Aorta (tissue), 5 donors: Measurements from ENCODE around the gene AKAP6. TPM values are rescaled to one million over a fixed set of nuclear protein-coding genes. Genes with fewer than 3 reads are reported as not detected.

Source experiments
- ATAC-seq: fragments of 200-7000 bp; cut with Tn5 transposase; one replicate; pipeline ENCODE4 v1.9.1; 2022; ENCODE audit warnings: moderate library complexity; ENCODE audit not compliant: low FRiP score
- DNase-seq, 2 donors: peaks; one replicate each; pipeline ENCODE4 v3.0.0-alpha.2; 2020
- H3K27ac ChIP-seq, 2 donors: one replicate each; pipeline ENCODE4 v1.5.1; 2013; ENCODE audit warnings: low read length in 2 of 2, mild to moderate bottlenecking in 2 of 2, moderate library complexity in 2 of 2, control low read depth in 1 of 2, inconsistent platforms in 1 of 2, low read depth in 1 of 2
- H3K27me3 ChIP-seq, 2 donors: one replicate each; pipeline ENCODE4 v1.6.1; 2013; ENCODE audit warnings: control low read depth in 1 of 2, low read length in 1 of 2, mild to moderate bottlenecking in 1 of 2, moderate library complexity in 1 of 2; ENCODE audit not compliant: insufficient read depth in 2 of 2, control insufficient read depth in 1 of 2
- H3K36me3 ChIP-seq, 2 donors: one replicate each; pipeline ENCODE4 v1.6.1; 2013; ENCODE audit warnings: control low read depth in 1 of 2, low read length in 1 of 2, mild to moderate bottlenecking in 1 of 2; ENCODE audit not compliant: insufficient read depth in 2 of 2, control insufficient read depth in 1 of 2
- H3K4me1 ChIP-seq, 2 donors: one replicate each; pipeline ENCODE4 v1.6.1; 2013; ENCODE audit warnings: low read length in 2 of 2, control low read depth in 1 of 2, mild to moderate bottlenecking in 1 of 2, moderate library complexity in 1 of 2; ENCODE audit not compliant: insufficient read depth in 2 of 2, control insufficient read depth in 1 of 2
- H3K4me3 ChIP-seq, 2 donors: one replicate each; pipeline ENCODE4 v1.5.1; 2013; ENCODE audit warnings: low read length in 2 of 2, control low read depth in 1 of 2, mild to moderate bottlenecking in 1 of 2
- H3K9me3 ChIP-seq: one replicate; pipeline ENCODE4 v1.6.1; 2013; ENCODE audit warnings: mild to moderate bottlenecking, low read length; ENCODE audit not compliant: control insufficient read depth
- WGBS, 2 donors: extraction: QIAGEN DNeasy Blood & Tissue Kit; methylation state at CpG; one replicate each; pipeline ENCODE4 v1.1.7; 2013; 5-methylcytosine and 5-hydroxymethylcytosine counted together
- intact Hi-C, 2 donors: fragments of 100-400 bp; cut with DNase I; formaldehyde crosslinking; loops; one replicate each; pipeline versions ENCODE4 v1.14.2 to v1.15.0; 2022
- polyA plus RNA-seq, 2 donors: library from polyadenylated mRNA; stranded (reverse); fragments of 200-250 nt; gene quantifications; one replicate each; pipeline ENCODE4 v1.2.3, GENCODE V29; 2013
- total RNA-seq, 2 donors: library from RNA; stranded (reverse); fragmentation: NEBNext Ultra II Directional; extraction: Animal tissue kit (Norgen Biotek cat#: 25700); gene quantifications; one replicate each; pipeline ENCODE4 v1.2.1, GENCODE V29; 2021
- donor health status: healthy with polysubstance abuse.
- donor health status: Bipolar disorder and iron deficiency.
- donor health status: DM: no; HTN: no; CAD: no.
- donor health status: DM: no; HTN: no; CAD: no.
- donor health status: DM: yes; HTN: yes; CAD: no.

Gene AKAP6
- total and polyA plus RNA-seq, 4 donors = 7.4 to 211 (median 46.6) TPM

- H3K27ac ChIP-seq = no peak overlapping the region
- ATAC-seq (no peak), DNase-seq (no peak)
- intact Hi-C loops = no loop called here
- no peaks in the 10 kb centered on the region for H3K27me3 ChIP-seq
- no peaks in the 10 kb centered on the region for H3K4me1 ChIP-seq
- no peaks in the 10 kb centered on the region for H3K36me3 ChIP-seq
- no peaks in the 10 kb centered on the region for H3K9me3 ChIP-seq
- no peak overlapping the region for H3K4me3 ChIP-seq
Measured at GRCh38 chr14:32404784-32405573, 75.9 kb downstream of the AKAP6 start.

GRCh38 chr14:32405856-32406255 lies 76.8 kb downstream of the AKAP6 start:
- intact Hi-C loops = no loop called here
- no peak for ATAC-seq
- H3K27me3 ChIP-seq = no peaks in the 10 kb centered on the region
- no peaks in the 10 kb centered on the region for H3K9me3 ChIP-seq
- H3K4me1 ChIP-seq = no peaks in the 10 kb centered on the region
- H3K27ac ChIP-seq = no peak overlapping the region
- WGBS, 2 donors = 96 to 99% methylated on average over 2 of the region's 2 CpGs
- H3K4me3 ChIP-seq = no peak overlapping the region
- no peaks in the 10 kb centered on the region for H3K36me3 ChIP-seq
- no peak for DNase-seq

GRCh38 chr14:32407130-32407529 lies 78.0 kb downstream of the AKAP6 start:
- no peak overlapping the region for H3K4me3 ChIP-seq
- no peak overlapping the region for H3K27ac ChIP-seq
- ATAC-seq (no peak), DNase-seq (no peak)
- no peaks in the 10 kb centered on the region for H3K27me3 ChIP-seq
- WGBS, 2 donors = 52 to 74% methylated on average over 1 of the region's 1 CpG
- intact Hi-C loops = no loop called here
- no peaks in the 10 kb centered on the region for H3K9me3 ChIP-seq
- no peaks in the 10 kb centered on the region for H3K36me3 ChIP-seq
- H3K4me1 ChIP-seq = no peaks in the 10 kb centered on the region

- H3K4me3 ChIP-seq = no peak overlapping the region
- DNase-seq (peak in 1 of 2 donors; percentile 50), ATAC-seq (no peak)
- intact Hi-C loops = no loop called here
- no peaks in the 10 kb centered on the region for H3K27me3 ChIP-seq
- H3K4me1 ChIP-seq = no peaks in the 10 kb centered on the region
- no peaks in the 10 kb centered on the region for H3K36me3 ChIP-seq
- WGBS, 2 donors = 81 to 84% methylated on average over 3 of the region's 3 CpGs
- H3K27ac ChIP-seq = no peak overlapping the region
- no peaks in the 10 kb centered on the region for H3K9me3 ChIP-seq
Measured at GRCh38 chr14:32408018-32408417, 78.9 kb downstream of the AKAP6 start.

- 91 to 99% methylated on average over 1 of the region's 1 CpG for WGBS, 2 donors
- H3K4me1 ChIP-seq = peaks cover 0 to 5% of the 10 kb centered on the region in 2 donors
- no peaks in the 10 kb centered on the region for H3K36me3 ChIP-seq
- H3K9me3 ChIP-seq = no peaks in the 10 kb centered on the region
- DNase-seq = no peak
- ATAC-seq = no peak
- intact Hi-C loops = no loop called here
- no peak overlapping the region for H3K4me3 ChIP-seq
- H3K27ac ChIP-seq = no peak overlapping the region
- no peaks in the 10 kb centered on the region for H3K27me3 ChIP-seq
Measured at GRCh38 chr14:32412103-32412502, 83.0 kb downstream of the AKAP6 start.

GRCh38 chr14:32412532-32412931 lies 83.4 kb downstream of the AKAP6 start:
- H3K27me3 ChIP-seq = no peaks in the 10 kb centered on the region
- H3K27ac ChIP-seq = no peak overlapping the region
- 71 to 91% methylated on average over 2 of the region's 2 CpGs for WGBS, 2 donors
- intact Hi-C loops = no loop called here
- H3K9me3 ChIP-seq = no peaks in the 10 kb centered on the region
- peaks cover 0 to 5% of the 10 kb centered on the region in 2 donors for H3K4me1 ChIP-seq
- H3K4me3 ChIP-seq = no peak overlapping the region
- no peaks in the 10 kb centered on the region for H3K36me3 ChIP-seq
- DNase-seq (no peak), ATAC-seq (no peak)

GRCh38 chr14:32413967-32414640 lies 85.0 kb downstream of the AKAP6 start:
- DNase-seq = no peak
- no peaks in the 10 kb centered on the region for H3K9me3 ChIP-seq
- intact Hi-C loops = no loop called here
- no peak overlapping the region for H3K4me3 ChIP-seq
- peaks cover 0 to 5% of the 10 kb centered on the region in 2 donors for H3K4me1 ChIP-seq
- H3K36me3 ChIP-seq = no peaks in the 10 kb centered on the region
- no peak for ATAC-seq
- WGBS, 2 donors = 65 to 69% methylated on average over 4 of the region's 4 CpGs
- no peaks in the 10 kb centered on the region for H3K27me3 ChIP-seq
- H3K27ac ChIP-seq = no peak overlapping the region

GRCh38 chr14:32414808-32415255 lies 85.7 kb downstream of the AKAP6 start:
- H3K4me1 ChIP-seq = peaks cover 0 to 5% of the 10 kb centered on the region in 2 donors
- DNase-seq (no peak), ATAC-seq (no peak)
- no peak overlapping the region for H3K4me3 ChIP-seq
- no peaks in the 10 kb centered on the region for H3K27me3 ChIP-seq
- no peak overlapping the region for H3K27ac ChIP-seq
- intact Hi-C loops = loop anchor here in 1 of 2 donors (5.0 kb wide), 1 partner anchor 43 kb away; no protein-coding TSS in a partner anchor
- H3K36me3 ChIP-seq = no peaks in the 10 kb centered on the region
- no peaks in the 10 kb centered on the region for H3K9me3 ChIP-seq
- WGBS, 2 donors = 12 to 25% methylated on average over 3 of the region's 3 CpGs
